OCI-LY1 (cell line): ENCODE data around the gene LBX2.
A peak's percentile ranks its signal among the peaks of the same experiment; 100 is the strongest.

Experiments
- H2AFZ ChIP-seq: fragments of 200-600 bp; sonication (generic), shearing (Covaris generic); 2 replicates; pipeline ENCODE4 v1.6.0; 2014; ENCODE audit warnings: antibody characterized with exemption, mild to moderate bottlenecking, low read length
- H3F3A ChIP-seq: fragments of 200-600 bp; sonication (generic), shearing (Covaris generic); 2 replicates; pipeline ENCODE4 v1.6.0; 2014; ENCODE audit warnings: mild to moderate bottlenecking, antibody characterized with exemption, low read length, moderate library complexity; ENCODE audit not compliant: insufficient read depth
- H3K27ac ChIP-seq: fragments of 200-600 bp; sonication (generic); 2 replicates; pipeline ENCODE4 v1.5.1; 2014; ENCODE audit warnings: low read length, mixed run types, mild to moderate bottlenecking, low read depth; ENCODE audit not compliant: poor library complexity, severe bottlenecking
- H3K27me3 ChIP-seq: fragments of 200-600 bp; sonication (generic); 2 replicates; pipeline ENCODE4 v1.6.0; 2014; ENCODE audit warnings: antibody characterized with exemption, mild to moderate bottlenecking, low read length, moderate library complexity; ENCODE audit not compliant: insufficient read depth
- H3K36me3 ChIP-seq: fragments of 200-600 bp; sonication (generic); 2 replicates; pipeline ENCODE4 v1.6.1; 2014; ENCODE audit warnings: mild to moderate bottlenecking, antibody characterized with exemption, low read length, moderate library complexity, mixed read lengths; ENCODE audit not compliant: insufficient read depth
- H3K4me1 ChIP-seq: fragments of 200-600 bp; sonication (generic); 2 replicates; pipeline ENCODE4 v1.5.1; 2014; ENCODE audit warnings: mild to moderate bottlenecking, low read length, moderate library complexity; ENCODE audit not compliant: insufficient read depth, severe bottlenecking
- H3K4me2 ChIP-seq: fragments of 200-600 bp; sonication (generic), shearing (Covaris generic); 2 replicates; pipeline ENCODE4 v1.6.1; 2014; ENCODE audit warnings: low read length
- H3K4me3 ChIP-seq: fragments of 200-600 bp; sonication (generic); 2 replicates; pipeline ENCODE4 v1.5.1; 2014; ENCODE audit warnings: low read length, low read depth, mild to moderate bottlenecking, mixed read lengths; ENCODE audit not compliant: poor library complexity, severe bottlenecking
- H3K79me2 ChIP-seq: fragments of 200-600 bp; shearing (Covaris generic); 2 replicates; pipeline ENCODE4 v1.6.1; 2016; ENCODE audit warnings: mixed run types, low read length, mixed read lengths; ENCODE audit not compliant: insufficient read depth
- H3K9ac ChIP-seq: fragments of 200-600 bp; sonication (generic), shearing (Covaris generic); 2 replicates; pipeline ENCODE4 v1.6.1; 2014; ENCODE audit warnings: mild to moderate bottlenecking, low read length, mixed read lengths
- H3K9me2 ChIP-seq: fragments of 200-600 bp; sonication (generic), shearing (Covaris generic); 2 replicates; pipeline ENCODE4 v1.6.1; 2014; ENCODE audit warnings: low read depth, mild to moderate bottlenecking, low read length, mixed read lengths
- H3K9me3 ChIP-seq: fragments of 200-600 bp; shearing (Covaris generic); 2 replicates; pipeline ENCODE4 v1.6.1; 2014; ENCODE audit warnings: low read length, mixed read lengths
- H4K20me1 ChIP-seq: fragments of 200-600 bp; sonication (generic), shearing (Covaris generic); 2 replicates; pipeline ENCODE4 v1.6.0; 2016; ENCODE audit warnings: mild to moderate bottlenecking, low read length; ENCODE audit not compliant: insufficient read depth
- CTCF ChIP-seq: fragments of 200-600 bp; sonication (generic), shearing (Covaris generic); IDR thresholded peaks from 2 replicates; pipeline ENCODE4 v1.5.1; 2017; ENCODE audit warnings: mild to moderate bottlenecking, antibody characterized with exemption, low read length, moderate library complexity, mixed read lengths
- EZH2 ChIP-seq: fragments of 200-600 bp; sonication (generic), shearing (Covaris generic); IDR thresholded peaks from 2 replicates; pipeline ENCODE4 v1.8.0; 2017; ENCODE audit warnings: borderline replicate concordance, mixed run types, mild to moderate bottlenecking, antibody characterized with exemption, low read length, moderate library complexity, mixed read lengths

LBX2 gene

GRCh38 chr2:74510272-74510671 lies 10.9 kb upstream of the LBX2 start:
- Histone ChIP-seq H3K4me2 (no peak overlapping the region), H3K79me2 (no peaks in the 10 kb centered on the region), H3K36me3 (peaks cover 9% of the 10 kb centered on the region), H3K4me1 (peaks cover 23% of the 10 kb centered on the region), H2AFZ (no peak overlapping the region), H3K4me3 (no peak overlapping the region), H3K27me3 (peaks cover 4% of the 10 kb centered on the region; the same call in 1 of the 2 replicates), H4K20me1 (no peaks in the 10 kb centered on the region), H3K9ac (no peak overlapping the region), H3K9me3 (no peaks in the 10 kb centered on the region), H3F3A (no peaks in the 10 kb centered on the region), H3K27ac (no peak overlapping the region), H3K9me2 (no peaks in the 10 kb centered on the region)
- TF ChIP-seq CTCF (no peak), EZH2 (no peak)

GRCh38 chr2:74507926-74508520 lies 8.6 kb upstream of the LBX2 start:
- peak overlapping the region; percentile 95 for H3K4me2 ChIP-seq
- no peaks in the 10 kb centered on the region for H3K9me2 ChIP-seq
- peak overlapping the region; percentile 86 for H3K4me3 ChIP-seq
- H3K36me3 ChIP-seq, result peaks cover 17% of the 10 kb centered on the region
- TF ChIP-seq EZH2, result no peak
- TF ChIP-seq CTCF, result no peak
- peak overlapping the region; percentile 90 for H3K9ac ChIP-seq
- H3K79me2 ChIP-seq, result no peaks in the 10 kb centered on the region
- no peaks in the 10 kb centered on the region for H3K9me3 ChIP-seq
- peaks cover 30% of the 10 kb centered on the region for H3K4me1 ChIP-seq
- H3K27ac ChIP-seq, result peak overlapping the region; percentile 95
- no peaks in the 10 kb centered on the region for H3F3A ChIP-seq
- peak overlapping the region; percentile 39; the same call in 1 of the 2 replicates for H2AFZ ChIP-seq
- no peaks in the 10 kb centered on the region for H4K20me1 ChIP-seq
- H3K27me3 ChIP-seq, result peaks cover 3% of the 10 kb centered on the region; the same call in 1 of the 2 replicates

GRCh38 chr2:74507145-74507925 lies 7.9 kb upstream of the LBX2 start, which contains the start of gene PCGF1:
Gene PCGF1, minus strand, starts transcription at chr2:74507695. Its CDS starts 27 bp downstream, at chr2:74507668.
- Histone ChIP-seq H3K9me2 (no peaks in the 10 kb centered on the region), H3K27ac (peak within 1 kb of the TSS; percentile 95), H3K4me3 (peak within 1 kb of the TSS; percentile 86), H3K4me2 (peak within 1 kb of the TSS; percentile 95), H3K27me3 (peaks cover 6% of the 10 kb centered on the region; the same call in 1 of the 2 replicates), H3K9ac (peak within 1 kb of the TSS; percentile 90), H4K20me1 (no peaks in the 10 kb centered on the region), H3F3A (no peaks in the 10 kb centered on the region), H2AFZ (peak within 1 kb of the TSS; percentile 39; the same call in 1 of the 2 replicates), H3K4me1 (peaks cover 37% of the 10 kb centered on the region), H3K9me3 (no peaks in the 10 kb centered on the region), H3K79me2 (no peaks in the 10 kb centered on the region), H3K36me3 (peaks cover 17% of the 10 kb centered on the region)
- TF ChIP-seq EZH2 (no peak), CTCF (peak; percentile 56)
